ENCODE results near the gene SCAMP5.

The SCAMP5 gene

GRCh38 chr15:74995182-74995778 is at the start of gene SCAMP5:
Gene SCAMP5, plus strand, starts transcription at chr15:74995563. Its CDS starts 16,277 bp downstream, at chr15:75011840.
- DNase-seq, result peak; percentile 93

- DNase-seq, result peak; percentile 77
Measured at GRCh38 chr15:74950078-74950908, 45.1 kb upstream of the SCAMP5 start.

- DNase-seq, result no peak
Measured at GRCh38 chr15:74951006-74951405, 44.4 kb upstream of the SCAMP5 start.

GRCh38 chr15:74954515-74954914 is 40.8 kb upstream of the SCAMP5 start:
- DNase-seq, result no peak

- no peak for DNase-seq
Measured at GRCh38 chr15:74955017-74955416, 40.3 kb upstream of the SCAMP5 start.

- DNase-seq, result peak; percentile 61
Measured at GRCh38 chr15:74955796-74956647, 39.3 kb upstream of the SCAMP5 start.

- peak; percentile 60 for DNase-seq
Measured at GRCh38 chr15:74956648-74957475, 38.5 kb upstream of the SCAMP5 start, which contains the start of gene RPP25. Gene RPP25, minus strand, starts transcription at chr15:74956772. Its CDS starts 189 bp downstream, at chr15:74956583.

- DNase-seq, result no peak
Measured at GRCh38 chr15:74957476-74958035, 37.8 kb upstream of the SCAMP5 start.

GRCh38 chr15:74958320-74958907 is 36.9 kb upstream of the SCAMP5 start:
- DNase-seq, result no peak

GRCh38 chr15:74958908-74959585 is 36.3 kb upstream of the SCAMP5 start:
- DNase-seq, result no peak

GRCh38 chr15:74959586-74959939 is 35.8 kb upstream of the SCAMP5 start:
- DNase-seq, result no peak

- no peak for DNase-seq
Measured at GRCh38 chr15:74960286-74960685, 35.1 kb upstream of the SCAMP5 start.

- no peak for DNase-seq
Measured at GRCh38 chr15:74960995-74961588, 34.3 kb upstream of the SCAMP5 start.

GRCh38 chr15:74961616-74962015 is 33.7 kb upstream of the SCAMP5 start:
- no peak for DNase-seq

- DNase-seq, result no peak
Measured at GRCh38 chr15:74962219-74962618, 33.1 kb upstream of the SCAMP5 start.

GRCh38 chr15:74962671-74963070 is 32.7 kb upstream of the SCAMP5 start:
- no peak for DNase-seq

- DNase-seq, result no peak
Measured at GRCh38 chr15:74963213-74963612, 32.1 kb upstream of the SCAMP5 start.

- no peak for DNase-seq
Measured at GRCh38 chr15:74964794-74965193, 30.6 kb upstream of the SCAMP5 start.

GRCh38 chr15:74967670-74968069 is 27.7 kb upstream of the SCAMP5 start:
- no peak for DNase-seq

- no peak for DNase-seq
Measured at GRCh38 chr15:74976159-74976558, 19.2 kb upstream of the SCAMP5 start.

- no peak for DNase-seq
Measured at GRCh38 chr15:74977599-74977998, 17.8 kb upstream of the SCAMP5 start.

All from activated CD4-positive, alpha-beta T cell treated with anti-CD3 and anti-CD28 coated beads, Interleukin-2, amount 50 U/mL, for 1 hour (primary cell).